Ishikawa (cell line): Measurements from ENCODE around the gene USP17L30.
"Not testable (repeated sequence)": the region's sequence is repeated elsewhere in the genome, so short reads cannot be mapped to it uniquely, and the experiment has no call there.

ENCODE experiments used
- CEBPB ChIP-seq: IDR thresholded peaks from 2 replicates; pipeline ENCODE4 v1.6.1; 2012
- CREB1 ChIP-seq: IDR thresholded peaks from 2 replicates; pipeline ENCODE4 v1.6.1; 2012; ENCODE audit warnings: low read depth
- EP300 ChIP-seq: IDR thresholded peaks from 2 replicates; pipeline ENCODE4 v1.6.1; 2012; ENCODE audit warnings: borderline replicate concordance
- FOXM1 ChIP-seq: IDR thresholded peaks from 2 replicates; pipeline ENCODE4 v1.6.1; 2012; ENCODE audit warnings: low read depth, borderline replicate concordance
- MAX ChIP-seq: IDR thresholded peaks from 2 replicates; pipeline ENCODE4 v1.6.1; 2012
- NFIC ChIP-seq: IDR thresholded peaks from 2 replicates; pipeline ENCODE4 v1.6.1; 2012
- RAD21 ChIP-seq: IDR thresholded peaks from 2 replicates; pipeline ENCODE4 v1.6.1; 2012; ENCODE audit warnings: low read depth
- TAF1 ChIP-seq: IDR thresholded peaks from 2 replicates; pipeline ENCODE4 v1.6.1; 2012; ENCODE audit warnings: low read depth, mild to moderate bottlenecking
- TCF12 ChIP-seq: IDR thresholded peaks from 2 replicates; pipeline ENCODE4 v1.6.1; 2012; ENCODE audit warnings: low read depth
- YY1 ChIP-seq: IDR thresholded peaks from 2 replicates; pipeline ENCODE4 v1.6.1; 2012; ENCODE audit warnings: low read depth
- ZBTB7A ChIP-seq: IDR thresholded peaks from 2 replicates; pipeline ENCODE4 v1.6.1; 2012; ENCODE audit warnings: low read depth
- TF ChIP-seq, protein P1 (sequence below): IDR thresholded peaks from 2 replicates; pipeline ENCODE4 v1.6.1; 2012; ENCODE audit warnings: low read depth, mild to moderate bottlenecking

DNA sequence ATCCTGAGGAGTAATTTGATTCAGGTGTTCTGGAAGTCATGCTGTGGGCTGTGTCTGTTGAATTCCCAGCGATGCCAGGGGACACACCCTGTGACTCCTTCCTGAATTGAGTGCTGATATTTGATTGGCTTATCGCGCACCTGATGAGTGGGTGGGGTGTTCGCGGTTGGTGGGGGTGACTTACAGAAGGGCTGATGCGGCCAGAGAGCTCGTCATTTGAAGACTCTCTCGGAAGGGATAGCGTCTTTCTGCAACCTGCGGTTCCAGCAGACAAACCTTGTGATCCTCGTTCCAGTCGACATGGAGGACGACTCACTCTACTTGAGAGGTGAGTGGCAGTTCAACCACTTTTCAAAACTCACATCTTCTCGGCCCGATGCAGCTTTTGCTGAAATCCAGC, 9.6 kb upstream of the USP17L30 start, which contains the start of gene USP17L29:
- TF ChIP-seq, protein P1, sequence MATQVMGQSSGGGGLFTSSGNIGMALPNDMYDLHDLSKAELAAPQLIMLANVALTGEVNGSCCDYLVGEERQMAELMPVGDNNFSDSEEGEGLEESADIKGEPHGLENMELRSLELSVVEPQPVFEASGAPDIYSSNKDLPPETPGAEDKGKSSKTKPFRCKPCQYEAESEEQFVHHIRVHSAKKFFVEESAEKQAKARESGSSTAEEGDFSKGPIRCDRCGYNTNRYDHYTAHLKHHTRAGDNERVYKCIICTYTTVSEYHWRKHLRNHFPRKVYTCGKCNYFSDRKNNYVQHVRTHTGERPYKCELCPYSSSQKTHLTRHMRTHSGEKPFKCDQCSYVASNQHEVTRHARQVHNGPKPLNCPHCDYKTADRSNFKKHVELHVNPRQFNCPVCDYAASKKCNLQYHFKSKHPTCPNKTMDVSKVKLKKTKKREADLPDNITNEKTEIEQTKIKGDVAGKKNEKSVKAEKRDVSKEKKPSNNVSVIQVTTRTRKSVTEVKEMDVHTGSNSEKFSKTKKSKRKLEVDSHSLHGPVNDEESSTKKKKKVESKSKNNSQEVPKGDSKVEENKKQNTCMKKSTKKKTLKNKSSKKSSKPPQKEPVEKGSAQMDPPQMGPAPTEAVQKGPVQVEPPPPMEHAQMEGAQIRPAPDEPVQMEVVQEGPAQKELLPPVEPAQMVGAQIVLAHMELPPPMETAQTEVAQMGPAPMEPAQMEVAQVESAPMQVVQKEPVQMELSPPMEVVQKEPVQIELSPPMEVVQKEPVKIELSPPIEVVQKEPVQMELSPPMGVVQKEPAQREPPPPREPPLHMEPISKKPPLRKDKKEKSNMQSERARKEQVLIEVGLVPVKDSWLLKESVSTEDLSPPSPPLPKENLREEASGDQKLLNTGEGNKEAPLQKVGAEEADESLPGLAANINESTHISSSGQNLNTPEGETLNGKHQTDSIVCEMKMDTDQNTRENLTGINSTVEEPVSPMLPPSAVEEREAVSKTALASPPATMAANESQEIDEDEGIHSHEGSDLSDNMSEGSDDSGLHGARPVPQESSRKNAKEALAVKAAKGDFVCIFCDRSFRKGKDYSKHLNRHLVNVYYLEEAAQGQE: not testable (repeated sequence)
- not testable (repeated sequence) for TF ChIP-seq ZBTB7A, YY1, TAF1, RAD21, MAX, CREB1, EP300, TCF12, FOXM1, CEBPB, NFIC
